Karpas-422 (cell line): Measurements from ENCODE around the gene ADAM10. TPM values are rescaled to one million over a fixed set of nuclear protein-coding genes. Genes with fewer than 3 reads are reported as not detected.
A peak's percentile ranks its signal among the peaks of the same experiment; 100 is the strongest.

Source experiments
- DNase-seq: peaks from one replicate; pipeline ENCODE4 v3.0.0-alpha.2; 2015
- H2AFZ ChIP-seq: fragments of 200-600 bp; sonication (generic); 2 replicates; pipeline ENCODE4 v1.6.1; 2014; ENCODE audit warnings: antibody characterized with exemption, low read length, mixed read lengths
- H3K27ac ChIP-seq: fragments of 200-600 bp; sonication (generic); 2 replicates; pipeline ENCODE4 v1.5.1; 2014; ENCODE audit warnings: mild to moderate bottlenecking, low read length, moderate library complexity
- H3K27me3 ChIP-seq: fragments of 200-600 bp; sonication (generic); 2 replicates; pipeline ENCODE4 v1.6.1; 2014; ENCODE audit warnings: low read length, mixed read lengths
- H3K36me3 ChIP-seq: fragments of 200-600 bp; sonication (generic); 2 replicates; pipeline ENCODE4 v1.6.1; 2014; ENCODE audit warnings: low read length, mixed read lengths; ENCODE audit not compliant: insufficient read depth
- H3K4me1 ChIP-seq: fragments of 200-600 bp; sonication (generic); 2 replicates; pipeline ENCODE4 v1.6.1; 2014; ENCODE audit warnings: mild to moderate bottlenecking, low read length, mixed read lengths
- H3K4me2 ChIP-seq: fragments of 200-600 bp; sonication (generic); 2 replicates; pipeline ENCODE4 v1.6.1; 2014; ENCODE audit warnings: low read length, low read depth, mild to moderate bottlenecking; ENCODE audit not compliant: poor library complexity, severe bottlenecking
- H3K4me3 ChIP-seq: fragments of 200-600 bp; sonication (generic); 2 replicates; pipeline ENCODE4 v1.5.1; 2014; ENCODE audit warnings: mild to moderate bottlenecking, antibody characterized with exemption, low read length, mixed read lengths
- H3K79me2 ChIP-seq: fragments of 200-600 bp; sonication (generic); 2 replicates; pipeline ENCODE4 v1.6.1; 2014; ENCODE audit warnings: mild to moderate bottlenecking, low read length, mixed read lengths
- H3K9ac ChIP-seq: fragments of 200-600 bp; sonication (generic); 2 replicates; pipeline ENCODE4 v1.6.0; 2014; ENCODE audit warnings: low read length
- H3K9me2 ChIP-seq: fragments of 200-600 bp; sonication (generic), shearing (Covaris generic); replicated peaks from 2 replicates; pipeline ENCODE4 v1.6.0; 2014; ENCODE audit warnings: mild to moderate bottlenecking, low read length, moderate library complexity; ENCODE audit not compliant: insufficient read depth
- H3K9me3 ChIP-seq: fragments of 300-700, 200-600 bp; sonication (generic); 2 replicates; pipeline ENCODE4 v1.6.1; 2014; ENCODE audit warnings: low read length, mixed read lengths
- H4K20me1 ChIP-seq: fragments of 200-600 bp; sonication (generic); 2 replicates; pipeline ENCODE4 v1.6.1; 2014; ENCODE audit warnings: mild to moderate bottlenecking, antibody characterized with exemption, low read length, low read depth; ENCODE audit not compliant: insufficient read depth
- total RNA-seq: library from RNA; depleted of rRNA; stranded (reverse); fragments of >200 nt; shearing (Covaris generic); gene quantifications from 2 replicates; pipeline ENCODE4 v1.2.3, GENCODE V29; 2014; ENCODE audit warnings: low replicate concordance; rRNA removed

The ADAM10 gene
- 122 and 130 TPM in 2 replicates for total RNA-seq

- Histone ChIP-seq H3K36me3 (no peaks in the 10 kb centered on the region), H3K9me2 (no peaks in the 10 kb centered on the region), H3K4me2 (peak within 1 kb of the TSS; percentile 91), H3K27me3 (no peaks in the 10 kb centered on the region), H2AFZ (peak within 1 kb of the TSS; percentile 87), H3K9ac (peak within 1 kb of the TSS; percentile 93), H4K20me1 (peaks cover 16% of the 10 kb centered on the region; the same call in 1 of the 2 replicates), H3K9me3 (no peaks in the 10 kb centered on the region), H3K27ac (peak within 1 kb of the TSS; percentile 77), H3K79me2 (peaks cover 49% of the 10 kb centered on the region), H3K4me1 (peaks cover 31% of the 10 kb centered on the region), H3K4me3 (peak within 1 kb of the TSS; percentile 91)
- peak; percentile 99 for DNase-seq
These were observed at the start of gene ADAM10 for GRCh38 chr15:58749532-58750337. ADAM10 (minus strand) TSS chr15:58749707; CDS start chr15:58749534, 173 bp downstream.

GRCh38 chr15:58797505-58797904 is 48.0 kb upstream of the ADAM10 start:
- DNase-seq, result peak; percentile 32
- no peak overlapping the region for H3K4me2 ChIP-seq
- peaks cover 4% of the 10 kb centered on the region; the same call in 1 of the 2 replicates for H3K4me1 ChIP-seq
- no peak overlapping the region for H3K9ac ChIP-seq
- no peaks in the 10 kb centered on the region for H3K9me2 ChIP-seq
- H2AFZ ChIP-seq, result no peak overlapping the region
- no peaks in the 10 kb centered on the region for H3K36me3 ChIP-seq
- H4K20me1 ChIP-seq, result no peaks in the 10 kb centered on the region
- no peaks in the 10 kb centered on the region for H3K27me3 ChIP-seq
- no peaks in the 10 kb centered on the region for H3K9me3 ChIP-seq
- no peak overlapping the region for H3K4me3 ChIP-seq
- H3K79me2 ChIP-seq, result peaks cover 10% of the 10 kb centered on the region
- H3K27ac ChIP-seq, result no peak overlapping the region

GRCh38 chr15:58795825-58796224 is 46.3 kb upstream of the ADAM10 start:
- no peaks in the 10 kb centered on the region for H3K9me3 ChIP-seq
- peak; percentile 33 for DNase-seq
- H3K9ac ChIP-seq, result no peak overlapping the region
- H4K20me1 ChIP-seq, result no peaks in the 10 kb centered on the region
- H3K79me2 ChIP-seq, result peaks cover 10% of the 10 kb centered on the region
- no peak overlapping the region for H3K4me2 ChIP-seq
- H3K36me3 ChIP-seq, result no peaks in the 10 kb centered on the region
- H3K9me2 ChIP-seq, result no peaks in the 10 kb centered on the region
- no peaks in the 10 kb centered on the region for H3K27me3 ChIP-seq
- no peak overlapping the region for H3K4me3 ChIP-seq
- no peak overlapping the region for H3K27ac ChIP-seq
- no peak overlapping the region for H2AFZ ChIP-seq
- peaks cover 4% of the 10 kb centered on the region; the same call in 1 of the 2 replicates for H3K4me1 ChIP-seq

- Histone ChIP-seq H3K79me2 (peaks cover 4% of the 10 kb centered on the region), H3K9me3 (no peaks in the 10 kb centered on the region), H3K27ac (no peak overlapping the region), H3K4me2 (no peak overlapping the region), H3K4me3 (no peak overlapping the region), H3K36me3 (no peaks in the 10 kb centered on the region), H3K4me1 (peaks cover 4% of the 10 kb centered on the region; the same call in 1 of the 2 replicates), H3K27me3 (no peaks in the 10 kb centered on the region), H2AFZ (no peak overlapping the region), H3K9ac (no peak overlapping the region), H3K9me2 (no peaks in the 10 kb centered on the region), H4K20me1 (no peaks in the 10 kb centered on the region)
- DNase-seq, result peak; percentile 37
These were observed 44.4 kb upstream of the ADAM10 start for GRCh38 chr15:58793862-58794261.

GRCh38 chr15:58788056-58788710 is 38.7 kb upstream of the ADAM10 start:
- no peak overlapping the region for H3K27ac ChIP-seq
- H3K4me3 ChIP-seq, result no peak overlapping the region
- no peak overlapping the region for H2AFZ ChIP-seq
- H3K36me3 ChIP-seq, result 0 out of 2 replicates have a peak, but pooled peaks cover 2% of the 10 kb centered on the region
- H3K4me2 ChIP-seq, result no peak overlapping the region
- no peaks in the 10 kb centered on the region for H4K20me1 ChIP-seq
- no peak overlapping the region for H3K9ac ChIP-seq
- DNase-seq, result no peak
- H3K27me3 ChIP-seq, result no peaks in the 10 kb centered on the region
- no peaks in the 10 kb centered on the region for H3K9me2 ChIP-seq
- peaks cover 33% of the 10 kb centered on the region for H3K79me2 ChIP-seq
- no peaks in the 10 kb centered on the region for H3K4me1 ChIP-seq
- no peaks in the 10 kb centered on the region for H3K9me3 ChIP-seq

- Histone ChIP-seq H3K36me3 (0 out of 2 replicates have a peak, but pooled peaks cover 2% of the 10 kb centered on the region), H2AFZ (no peak overlapping the region), H3K79me2 (peaks cover 39% of the 10 kb centered on the region), H4K20me1 (no peaks in the 10 kb centered on the region), H3K9me3 (no peaks in the 10 kb centered on the region), H3K9me2 (no peaks in the 10 kb centered on the region), H3K4me3 (no peak overlapping the region), H3K27ac (no peak overlapping the region), H3K27me3 (no peaks in the 10 kb centered on the region), H3K4me1 (no peaks in the 10 kb centered on the region), H3K4me2 (no peak overlapping the region), H3K9ac (no peak overlapping the region)
- DNase-seq, result peak; percentile 35
These were observed 35.8 kb upstream of the ADAM10 start for GRCh38 chr15:58785355-58785754.

- Histone ChIP-seq H3K4me1 (peaks cover 7% of the 10 kb centered on the region), H3K4me2 (no peak overlapping the region), H3K9me3 (no peaks in the 10 kb centered on the region), H3K79me2 (peaks cover 61% of the 10 kb centered on the region), H3K36me3 (0 out of 2 replicates have a peak, but pooled peaks cover 2% of the 10 kb centered on the region), H2AFZ (no peak overlapping the region), H3K4me3 (no peak overlapping the region), H4K20me1 (no peaks in the 10 kb centered on the region), H3K27ac (no peak overlapping the region), H3K9me2 (no peaks in the 10 kb centered on the region), H3K9ac (no peak overlapping the region), H3K27me3 (no peaks in the 10 kb centered on the region)
- DNase-seq, result no peak
These were observed 30.0 kb upstream of the ADAM10 start for GRCh38 chr15:58779554-58779953.

GRCh38 chr15:58777107-58777506 is 27.6 kb upstream of the ADAM10 start:
- Histone ChIP-seq H2AFZ (no peak overlapping the region), H3K27me3 (no peaks in the 10 kb centered on the region), H3K9ac (no peak overlapping the region), H3K27ac (no peak overlapping the region), H3K4me1 (peaks cover 32% of the 10 kb centered on the region), H4K20me1 (no peaks in the 10 kb centered on the region), H3K79me2 (peaks cover 69% of the 10 kb centered on the region), H3K36me3 (no peaks in the 10 kb centered on the region), H3K9me3 (no peaks in the 10 kb centered on the region), H3K4me2 (no peak overlapping the region), H3K9me2 (no peaks in the 10 kb centered on the region), H3K4me3 (no peak overlapping the region)
- no peak for DNase-seq
